Measurements from ENCODE around the gene GPR35.

Gene GPR35

GRCh38 chr2:240624950-240625621, at the start of gene GPR35:
GPR35 (plus strand) TSS chr2:240625480; CDS start chr2:240629953, 4,473 bp downstream.
- DNase-seq (ENCODE audit: low read depth), result peak; percentile 58

GRCh38 chr2:240576036-240576435, 49.2 kb upstream of the GPR35 start:
- DNase-seq (ENCODE audit: low read depth), result no peak

GRCh38 chr2:240576436-240577205, 48.7 kb upstream of the GPR35 start:
- no peak for DNase-seq (ENCODE audit: low read depth)

- DNase-seq (ENCODE audit: low read depth), result no peak
Measured at GRCh38 chr2:240577281-240578109, 47.8 kb upstream of the GPR35 start.

GRCh38 chr2:240578110-240578450, 47.2 kb upstream of the GPR35 start:
- DNase-seq (ENCODE audit: low read depth), result no peak

- no peak for DNase-seq (ENCODE audit: low read depth)
Measured at GRCh38 chr2:240578488-240578887, 46.8 kb upstream of the GPR35 start.

GRCh38 chr2:240579071-240579762, 46.1 kb upstream of the GPR35 start:
- DNase-seq (ENCODE audit: low read depth), result no peak

- DNase-seq (ENCODE audit: low read depth), result peak; percentile 70
Measured at GRCh38 chr2:240579771-240580614, 45.3 kb upstream of the GPR35 start.

GRCh38 chr2:240581811-240582210, 43.5 kb upstream of the GPR35 start:
- no peak for DNase-seq (ENCODE audit: low read depth)

GRCh38 chr2:240582781-240583180, 42.5 kb upstream of the GPR35 start:
- no peak for DNase-seq (ENCODE audit: low read depth)

GRCh38 chr2:240583774-240584173, 41.5 kb upstream of the GPR35 start:
- DNase-seq (ENCODE audit: low read depth), result no peak

GRCh38 chr2:240584486-240585031, 40.7 kb upstream of the GPR35 start:
- no peak for DNase-seq (ENCODE audit: low read depth)

- DNase-seq (ENCODE audit: low read depth), result no peak
Measured at GRCh38 chr2:240585101-240585500, 40.2 kb upstream of the GPR35 start.

GRCh38 chr2:240585681-240586197, 39.5 kb upstream of the GPR35 start:
- DNase-seq (ENCODE audit: low read depth), result no peak

- peak; percentile 95 for DNase-seq (ENCODE audit: low read depth)
Measured at GRCh38 chr2:240586198-240586918, 38.9 kb upstream of the GPR35 start, which contains the start of gene CAPN10. CAPN10 (plus strand) TSS chr2:240586734; CDS start chr2:240586912, 178 bp downstream.

- peak; percentile 39 for DNase-seq (ENCODE audit: low read depth)
Measured at GRCh38 chr2:240586919-240587800, 38.1 kb upstream of the GPR35 start.

GRCh38 chr2:240588006-240588655, 37.1 kb upstream of the GPR35 start:
- no peak for DNase-seq (ENCODE audit: low read depth)

GRCh38 chr2:240588669-240589068, 36.6 kb upstream of the GPR35 start:
- no peak for DNase-seq (ENCODE audit: low read depth)

Data from activated T-helper 1 cell treated with Interleukin-2 at 50 U/mL for 16 hours (primary cell).